HCT116 (cell line): ENCODE data around the gene IGF2BP3. TPM values are rescaled to one million over a fixed set of nuclear protein-coding genes. Genes with fewer than 3 reads are reported as not detected.

ENCODE experiments used
- ATAC-seq: fragments of 200-7000 bp; cut with Tn5 transposase; 2 replicates; pipeline ENCODE4 v1.9.1; 2020; ENCODE audit warnings: mild to moderate bottlenecking, moderate library complexity
- BruUV-seq: library from RNA; stranded (reverse); fragments of 400-500 nt; replicated peaks from 2 replicates; lab custom pipeline; 2021; lab: Mats Ljungman, UMichigan
- CTCF ChIA-PET: fragments of 300-600 bp; sonication (Branson Sonifier 250); formaldehyde crosslinking; loops from one replicate; lab custom pipeline; 2021; ENCODE audit warnings: antibody characterized with exemption; lab: Charles Lee
- POLR2A ChIA-PET: fragments of 300-600, 350-600 bp; sonication (Branson Sonifier 250); formaldehyde crosslinking; loops from one replicate; lab custom pipeline; 2021; ENCODE audit warnings: antibody characterized with exemption; lab: Charles Lee
- RAD21 ChIA-PET, 2 experiments: fragments of 300-600 bp; sonication (Branson Sonifier 250); formaldehyde crosslinking; loops; one replicate each; lab custom pipeline; 2023; ENCODE audit warnings: low total read pairs in 2 of 2; ENCODE audit not compliant: uncharacterized antibody in 2 of 2, unreplicated experiment in 2 of 2, low non-redundant PET in 1 of 2; lab: Charles Lee
- DNase-seq: peaks from one replicate; pipeline ENCODE4 v3.0.0-alpha.2; 2010; ENCODE audit warnings: low read depth, low spot score
- H2AFZ ChIP-seq: fragments of 200-600 bp; shearing (Covaris generic), sonication (generic); 2 replicates; pipeline ENCODE4 v1.6.1; 2017; ENCODE audit warnings: low read depth, mixed run types, mixed read lengths, antibody characterized with exemption, low read length; ENCODE audit not compliant: poor library complexity, severe bottlenecking
- H3K27ac ChIP-seq: 2 replicates; pipeline ENCODE4 v1.5.1; 2012; ENCODE audit warnings: low read depth, low read length
- H3K27me3 ChIP-seq: fragments of 200-600 bp; sonication (generic); 2 replicates; pipeline ENCODE4 v1.6.1; 2016; ENCODE audit warnings: mixed run types, low read length, mixed read lengths; ENCODE audit not compliant: insufficient read depth
- H3K36me3 ChIP-seq, 2 experiments: fragments of 200-500 bp in 1 of 2; fragments of 200-600 bp in 1 of 2; sonication (Bioruptor generic) in 1 of 2; sonication (generic) in 1 of 2; 2 replicates each; pipeline versions ENCODE4 v1.5.1 to v1.6.1; 2014 to 2016; ENCODE audit warnings: low read length in 2 of 2, inconsistent platforms in 1 of 2, mixed read lengths in 1 of 2, mixed run types in 1 of 2; ENCODE audit not compliant: insufficient read depth in 2 of 2, control insufficient read depth in 1 of 2
- H3K4me1 ChIP-seq, 2 experiments: fragments of 200-600 bp in 1 of 2; sonication (generic) in 1 of 2; 2 replicates each; pipeline versions ENCODE4 v1.5.1 to v1.6.1; 2012 to 2017; ENCODE audit warnings: low read length in 2 of 2, inconsistent platforms in 1 of 2, mild to moderate bottlenecking in 1 of 2, mixed read lengths in 1 of 2, mixed run types in 1 of 2, moderate library complexity in 1 of 2; ENCODE audit not compliant: insufficient read depth in 2 of 2, control insufficient read depth in 1 of 2
- H3K4me2 ChIP-seq: fragments of 200-600 bp; sonication (generic); 2 replicates; pipeline ENCODE4 v1.6.1; 2017; ENCODE audit warnings: mixed run types, low read length, mixed read lengths
- H3K4me3 ChIP-seq, 2 experiments: fragments of 200-600 bp in 1 of 2; sonication (generic) in 1 of 2; replicated peaks in 1 of 2; 2 replicates each; pipeline ENCODE4 v1.5.1; 2011 to 2016; ENCODE audit warnings: low read length in 2 of 2, control low read depth in 1 of 2, low read depth in 1 of 2, mild to moderate bottlenecking in 1 of 2, mixed read lengths in 1 of 2, mixed run types in 1 of 2
- H3K79me2 ChIP-seq: fragments of 200-600 bp; sonication (generic); 2 replicates; pipeline ENCODE4 v1.6.1; 2017; ENCODE audit warnings: mild to moderate bottlenecking, mixed run types, low read length, moderate library complexity, mixed read lengths; ENCODE audit not compliant: insufficient read depth
- H3K9ac ChIP-seq: fragments of 200-600 bp; sonication (generic); 2 replicates; pipeline ENCODE4 v1.6.1; 2016; ENCODE audit warnings: low read length, mixed read lengths
- H3K9me2 ChIP-seq: fragments of 200-600 bp; sonication (generic), shearing (Covaris generic); 2 replicates; pipeline ENCODE4 v1.6.1; 2017; ENCODE audit warnings: mixed run types, mild to moderate bottlenecking, moderate library complexity; ENCODE audit not compliant: insufficient read depth
- H3K9me3 ChIP-seq, 2 experiments: fragments of 200-500 bp in 1 of 2; fragments of 200-600 bp in 1 of 2; sonication (Bioruptor generic) in 1 of 2; sonication (generic) in 1 of 2; 2 replicates each; pipeline ENCODE4 v1.6.1; 2014 to 2017; ENCODE audit warnings: low read length in 2 of 2, mixed read lengths in 2 of 2, inconsistent platforms in 1 of 2, low read depth in 1 of 2, mild to moderate bottlenecking in 1 of 2, mixed run types in 1 of 2, moderate library complexity in 1 of 2; ENCODE audit not compliant: control insufficient read depth in 1 of 2, insufficient read depth in 1 of 2
- H4K20me1 ChIP-seq: fragments of 200-600 bp; sonication (generic), shearing (Covaris generic); 2 replicates; pipeline ENCODE4 v1.6.1; 2017; ENCODE audit warnings: mixed run types, mild to moderate bottlenecking, moderate library complexity; ENCODE audit not compliant: insufficient read depth
- ELF1 ChIP-seq: IDR thresholded peaks from 2 replicates; pipeline ENCODE4 v1.6.1; 2012; ENCODE audit warnings: low read depth, borderline replicate concordance
- EZH2phosphoT487 ChIP-seq: fragments of 200-600 bp; IDR thresholded peaks from 2 replicates; pipeline ENCODE4 v1.6.1; 2018; ENCODE audit warnings: antibody characterized with exemption, borderline replicate concordance
- POLR2AphosphoS5 ChIP-seq: IDR thresholded peaks from 2 replicates; pipeline ENCODE4 v1.6.1; 2011; ENCODE audit warnings: mild to moderate bottlenecking, low read depth, low read length, moderate library complexity
- ZFX ChIP-seq: fragments of 450-650 bp; IDR thresholded peaks from 2 replicates; pipeline ENCODE4 v1.6.1; 2017
- intact Hi-C: fragments of 100-400 bp; cut with micrococcal nuclease; formaldehyde crosslinking; loops from 2 replicates; pipeline ENCODE4 v1.10.0; 2022
- total RNA-seq: library from RNA; stranded (reverse); gene quantifications from one replicate; pipeline ENCODE4 v1.2.1, GENCODE V29; 2021; ENCODE audit not compliant: unreplicated experiment
- TF ChIP-seq, protein P1 (sequence below), 3 experiments: fragments of 200-600 bp in 1 of 3; sonication (generic) in 1 of 3; IDR thresholded peaks in 2 of 3; conservative IDR thresholded peaks in 1 of 3; 2 replicates each; pipeline ENCODE4 v1.5.1; 2012 to 2017; ENCODE audit warnings: low read depth in 2 of 3, low read length in 2 of 3, antibody characterized with exemption in 1 of 3, borderline replicate concordance in 1 of 3, control low read depth in 1 of 3, mild to moderate bottlenecking in 1 of 3, mixed read lengths in 1 of 3, mixed run types in 1 of 3, moderate library complexity in 1 of 3; ENCODE audit not compliant: insufficient read depth in 1 of 3
- TF ChIP-seq, protein P2 (sequence below): IDR thresholded peaks from 2 replicates; pipeline ENCODE4 v1.6.1; 2012

The IGF2BP3 gene
- total RNA-seq, 1 experiment from 2014 or later: 79.1 TPM

- TF ChIP-seq, protein P1, sequence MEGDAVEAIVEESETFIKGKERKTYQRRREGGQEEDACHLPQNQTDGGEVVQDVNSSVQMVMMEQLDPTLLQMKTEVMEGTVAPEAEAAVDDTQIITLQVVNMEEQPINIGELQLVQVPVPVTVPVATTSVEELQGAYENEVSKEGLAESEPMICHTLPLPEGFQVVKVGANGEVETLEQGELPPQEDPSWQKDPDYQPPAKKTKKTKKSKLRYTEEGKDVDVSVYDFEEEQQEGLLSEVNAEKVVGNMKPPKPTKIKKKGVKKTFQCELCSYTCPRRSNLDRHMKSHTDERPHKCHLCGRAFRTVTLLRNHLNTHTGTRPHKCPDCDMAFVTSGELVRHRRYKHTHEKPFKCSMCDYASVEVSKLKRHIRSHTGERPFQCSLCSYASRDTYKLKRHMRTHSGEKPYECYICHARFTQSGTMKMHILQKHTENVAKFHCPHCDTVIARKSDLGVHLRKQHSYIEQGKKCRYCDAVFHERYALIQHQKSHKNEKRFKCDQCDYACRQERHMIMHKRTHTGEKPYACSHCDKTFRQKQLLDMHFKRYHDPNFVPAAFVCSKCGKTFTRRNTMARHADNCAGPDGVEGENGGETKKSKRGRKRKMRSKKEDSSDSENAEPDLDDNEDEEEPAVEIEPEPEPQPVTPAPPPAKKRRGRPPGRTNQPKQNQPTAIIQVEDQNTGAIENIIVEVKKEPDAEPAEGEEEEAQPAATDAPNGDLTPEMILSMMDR (IDR thresholded peaks at IDR 0.05 in 2 of 3, conservative IDR thresholded peaks at IDR 0.05 in 1 of 3; ENCODE audit: borderline replicate concordance in 1 of 3, insufficient read depth in 1 of 3, low read depth in 2 of 3, low read length in 2 of 3): no peak
- TF ChIP-seq POLR2AphosphoS5: no peak
Measured at GRCh38 chr7:23469961-23470250, 385 bp downstream of the IGF2BP3 start (continued).

DNA sequence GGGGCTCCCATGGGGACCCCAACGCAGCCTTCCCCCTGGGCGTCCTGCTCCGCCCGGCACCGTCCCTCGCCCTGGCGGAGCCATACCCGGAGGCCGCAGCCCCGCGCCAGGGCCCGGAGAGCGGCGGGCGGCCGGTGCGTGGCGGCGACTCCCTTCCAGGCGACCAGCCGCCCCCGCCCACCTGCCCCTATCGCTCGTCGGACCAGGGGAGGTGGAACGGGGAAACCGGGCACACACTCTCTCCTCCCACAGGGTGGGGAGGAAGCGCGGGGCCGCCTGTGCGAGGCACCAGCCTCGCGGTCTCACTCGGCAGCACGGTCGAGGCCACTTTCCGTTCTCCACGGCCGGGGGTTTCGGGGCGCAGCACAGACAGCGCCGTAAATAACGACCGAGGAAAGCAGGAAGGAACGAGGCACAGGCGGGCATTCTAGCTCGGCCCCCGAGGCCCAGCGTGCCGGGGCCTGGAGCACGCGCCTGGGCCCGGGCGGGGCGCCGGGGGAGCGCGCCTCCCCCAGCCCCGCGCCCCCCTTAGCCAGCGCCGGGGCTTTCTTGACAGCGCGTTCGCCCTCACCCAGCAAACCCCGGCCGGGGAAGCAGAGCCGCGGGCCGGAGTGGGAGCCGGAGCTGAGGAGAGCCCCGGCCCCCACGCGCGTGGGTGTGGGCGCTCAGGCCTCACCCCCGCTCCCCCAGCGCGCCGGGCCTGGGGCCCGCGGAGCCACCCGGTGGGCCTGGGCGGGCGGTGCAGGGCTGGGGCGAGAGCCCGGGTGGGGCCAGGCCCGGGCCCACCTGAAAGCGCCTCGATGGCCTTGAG lies 936 bp downstream of the IGF2BP3 start:
- POLR2A ChIA-PET: interaction anchor here (0.8 to 0.9 kb wide), 2 partner anchors 8 to 10 kb away, joined by 3 read pairs; no protein-coding TSS in a partner anchor
- Histone ChIP-seq H3K4me1 (peaks cover 49 to 58% of the 10 kb centered on the region in 2 experiments), H3K79me2 (peaks cover 79% of the 10 kb centered on the region), H4K20me1 (peaks cover 8% of the 10 kb centered on the region; the same call in 1 of the 2 replicates), H3K27ac (peak overlapping the region; percentile 97), H3K4me3 (peak overlapping the region; percentile 75 to 77), H2AFZ (no peak overlapping the region), H3K9me3 (no peaks in the 10 kb centered on the region), H3K9ac (peak overlapping the region; percentile 92), H3K27me3 (no peaks in the 10 kb centered on the region), H3K4me2 (peak overlapping the region; percentile 93), H3K9me2 (no peaks in the 10 kb centered on the region), H3K36me3 (peaks cover 0 to 9% of the 10 kb centered on the region in 2 experiments; a peak in 2 of 4 replicates)
- CTCF ChIA-PET: no interaction called here
- TF ChIP-seq ZFX (peak; percentile 95), ELF1 (no peak), EZH2phosphoT487 (no peak)
- TF ChIP-seq, protein P2, sequence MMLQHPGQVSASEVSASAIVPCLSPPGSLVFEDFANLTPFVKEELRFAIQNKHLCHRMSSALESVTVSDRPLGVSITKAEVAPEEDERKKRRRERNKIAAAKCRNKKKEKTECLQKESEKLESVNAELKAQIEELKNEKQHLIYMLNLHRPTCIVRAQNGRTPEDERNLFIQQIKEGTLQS: no peak
- RAD21 ChIA-PET: no interaction called here
- ATAC-seq: no peak
- intact Hi-C loops: no loop called here
- BruUV-seq: no TSS peak
- DNase-seq: no peak
